ENCODE results near the gene GOLGA6L2.

DNA sequence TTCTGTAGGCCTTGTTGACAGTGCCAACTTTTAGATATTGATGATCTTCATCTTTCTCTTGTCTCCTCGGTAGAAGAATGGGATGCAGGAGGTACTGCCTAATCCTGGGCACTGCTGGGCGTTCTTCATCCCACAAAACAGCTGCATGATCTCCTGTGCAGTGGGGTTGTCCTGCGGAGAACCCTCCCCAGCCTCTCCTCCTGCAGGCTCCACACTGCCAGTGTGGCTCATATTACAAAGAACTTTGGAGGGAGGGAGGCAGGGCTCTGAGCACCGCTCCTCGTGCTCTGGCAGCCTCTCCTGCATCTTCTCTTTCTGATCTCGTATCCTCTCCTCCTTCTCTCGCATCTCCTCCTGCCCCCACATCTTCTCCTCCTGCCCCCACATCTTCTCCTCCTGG lies 7.5 kb downstream of the GOLGA6L2 start:
- no peak for TF ChIP-seq FOXK2 (IDR thresholded peaks at IDR 0.05)
- TF ChIP-seq FOXA1 (IDR thresholded peaks at IDR 0.05): no peak
- TF ChIP-seq BHLHE40 (IDR thresholded peaks at IDR 0.05; ENCODE audit: borderline replicate concordance): no peak
- TF ChIP-seq, protein P1, sequence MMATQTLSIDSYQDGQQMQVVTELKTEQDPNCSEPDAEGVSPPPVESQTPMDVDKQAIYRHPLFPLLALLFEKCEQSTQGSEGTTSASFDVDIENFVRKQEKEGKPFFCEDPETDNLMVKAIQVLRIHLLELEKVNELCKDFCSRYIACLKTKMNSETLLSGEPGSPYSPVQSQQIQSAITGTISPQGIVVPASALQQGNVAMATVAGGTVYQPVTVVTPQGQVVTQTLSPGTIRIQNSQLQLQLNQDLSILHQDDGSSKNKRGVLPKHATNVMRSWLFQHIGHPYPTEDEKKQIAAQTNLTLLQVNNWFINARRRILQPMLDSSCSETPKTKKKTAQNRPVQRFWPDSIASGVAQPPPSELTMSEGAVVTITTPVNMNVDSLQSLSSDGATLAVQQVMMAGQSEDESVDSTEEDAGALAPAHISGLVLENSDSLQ (IDR thresholded peaks at IDR 0.05): no peak
- TF ChIP-seq ARNT (IDR thresholded peaks at IDR 0.05): no peak
- TF ChIP-seq FOXM1 (IDR thresholded peaks at IDR 0.05; ENCODE audit: borderline replicate concordance): no peak
- no peak for TF ChIP-seq SP1 (IDR thresholded peaks at IDR 0.05)
- TF ChIP-seq ZNF384 (IDR thresholded peaks at IDR 0.05): no peak
- TF ChIP-seq TARDBP (IDR thresholded peaks at IDR 0.05): no peak
- no peak for TF ChIP-seq SUZ12 (IDR thresholded peaks at IDR 0.05)
- no peak for TF ChIP-seq L3MBTL2 (conservative IDR thresholded peaks at IDR 0.05)
- TF ChIP-seq CTBP1 (IDR thresholded peaks at IDR 0.05; ENCODE audit: borderline replicate concordance): no peak
